ENCODE results near the gene HCN1.
"Not testable (repeated sequence)": the region's sequence is repeated elsewhere in the genome, so short reads cannot be mapped to it uniquely, and the experiment has no call there.

Gene HCN1

GRCh38 chr5:45355189-45355992 lies 340.8 kb downstream of the HCN1 start:
- Mint-ChIP-seq H3K4me1 (no peaks in the 10 kb centered on the region), H3K36me3 (ENCODE audit: low read depth) (no peaks in the 10 kb centered on the region), H3K27me3 (ENCODE audit: low read depth) (no peaks in the 10 kb centered on the region), H3K4me3 (no peak overlapping the region), H3K9me3 (no peaks in the 10 kb centered on the region), H3K27ac (no peak overlapping the region)
- TF ChIP-seq CTCF (IDR thresholded peaks at IDR 0.05; ENCODE audit: unreplicated experiment in 3 of 3): no peak

- Mint-ChIP-seq H3K4me1 (peaks cover 21% of the 10 kb centered on the region), H3K27me3 (ENCODE audit: low read depth) (no peaks in the 10 kb centered on the region), H3K9me3 (no peaks in the 10 kb centered on the region), H3K4me3 (no peak overlapping the region), H3K27ac (no peak overlapping the region), H3K36me3 (ENCODE audit: low read depth) (no peaks in the 10 kb centered on the region)
- TF ChIP-seq CTCF (IDR thresholded peaks at IDR 0.05; ENCODE audit: unreplicated experiment in 3 of 3): no peak
Observed at GRCh38 chr5:45336464-45336863, 359.7 kb downstream of the HCN1 start.

- no peak overlapping the region for H3K4me3 Mint-ChIP-seq
- no peaks in the 10 kb centered on the region for H3K27me3 Mint-ChIP-seq (ENCODE audit: low read depth)
- H3K4me1 Mint-ChIP-seq: peaks cover 21% of the 10 kb centered on the region
- no peak overlapping the region for H3K27ac Mint-ChIP-seq
- no peaks in the 10 kb centered on the region for H3K36me3 Mint-ChIP-seq (ENCODE audit: low read depth)
- no peak for TF ChIP-seq CTCF (IDR thresholded peaks at IDR 0.05; ENCODE audit: unreplicated experiment in 3 of 3)
- no peaks in the 10 kb centered on the region for H3K9me3 Mint-ChIP-seq
Observed at GRCh38 chr5:45335978-45336377, 360.2 kb downstream of the HCN1 start.

GRCh38 chr5:45335346-45335745 lies 360.8 kb downstream of the HCN1 start:
- H3K9me3 Mint-ChIP-seq: no peaks in the 10 kb centered on the region
- H3K4me3 Mint-ChIP-seq: no peak overlapping the region
- no peak overlapping the region for H3K27ac Mint-ChIP-seq
- H3K4me1 Mint-ChIP-seq: peaks cover 21% of the 10 kb centered on the region
- no peaks in the 10 kb centered on the region for H3K27me3 Mint-ChIP-seq (ENCODE audit: low read depth)
- TF ChIP-seq CTCF (IDR thresholded peaks at IDR 0.05; ENCODE audit: unreplicated experiment in 3 of 3): no peak
- no peaks in the 10 kb centered on the region for H3K36me3 Mint-ChIP-seq (ENCODE audit: low read depth)

- Mint-ChIP-seq H3K27ac (no peak overlapping the region), H3K27me3 (ENCODE audit: low read depth) (no peaks in the 10 kb centered on the region), H3K4me3 (peak overlapping the region in 1 of 3 experiments; percentile 40), H3K9me3 (no peaks in the 10 kb centered on the region), H3K4me1 (peaks cover 21% of the 10 kb centered on the region), H3K36me3 (ENCODE audit: low read depth) (no peaks in the 10 kb centered on the region)
- TF ChIP-seq CTCF (IDR thresholded peaks at IDR 0.05; ENCODE audit: unreplicated experiment in 3 of 3): no peak
Observed at GRCh38 chr5:45334939-45335338, 361.2 kb downstream of the HCN1 start.

GRCh38 chr5:45312627-45313026 lies 383.6 kb downstream of the HCN1 start:
- H3K4me3 Mint-ChIP-seq; H3K4me1 Mint-ChIP-seq; H3K27ac Mint-ChIP-seq; H3K36me3 Mint-ChIP-seq (ENCODE audit: low read depth); H3K27me3 Mint-ChIP-seq (ENCODE audit: low read depth): not testable (repeated sequence)
- H3K9me3 Mint-ChIP-seq: peaks cover 27% of the 10 kb centered on the region
